Kidney glomerular epithelial cell (primary cell): ENCODE results near the gene PER2.

ENCODE experiments used
- DNase-seq: peaks from one replicate; lab custom pipeline; 2025; lab: John Stamatoyannopoulos, UW

The PER2 gene

GRCh38 chr2:238226698-238227586 lies 61.5 kb downstream of the PER2 start:
- DNase-seq, result no peak

- no peak for DNase-seq
Measured at GRCh38 chr2:238225911-238226697, 62.3 kb downstream of the PER2 start.

- no peak for DNase-seq
Measured at GRCh38 chr2:238225121-238225520, 63.3 kb downstream of the PER2 start.

DNA sequence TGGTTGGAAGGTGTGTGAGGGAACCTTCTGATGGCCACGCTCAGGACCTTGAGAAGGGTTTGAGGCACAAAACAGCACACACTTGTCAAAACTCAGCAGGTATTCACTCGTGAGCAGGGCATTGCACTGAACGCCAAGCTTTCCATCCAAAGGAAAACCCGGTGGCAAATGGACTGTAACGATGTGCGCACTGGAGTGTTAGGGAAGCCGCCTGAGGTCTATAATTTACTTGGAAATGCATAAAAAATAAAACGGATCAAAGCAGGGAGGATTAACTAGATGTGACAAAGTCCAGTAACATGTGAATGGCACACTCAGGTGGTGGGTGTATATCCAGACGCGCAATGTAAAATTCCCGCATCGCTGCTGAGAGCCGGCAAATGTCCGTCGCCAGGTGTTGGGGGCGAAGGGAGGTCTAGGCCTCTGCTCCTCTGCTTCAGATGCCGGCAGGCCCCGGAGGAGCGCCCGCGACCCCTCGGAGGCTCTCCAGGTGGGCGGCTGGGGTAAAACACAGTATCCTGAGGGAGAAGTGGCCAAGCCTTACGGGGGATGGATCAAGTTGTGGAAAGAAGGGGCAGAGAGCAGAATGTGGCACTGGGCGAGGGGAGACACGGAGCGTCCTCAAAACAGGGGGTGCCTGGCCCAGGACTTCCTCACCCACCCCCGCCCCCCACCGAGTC lies 63.9 kb downstream of the PER2 start:
- no peak for DNase-seq

DNA sequence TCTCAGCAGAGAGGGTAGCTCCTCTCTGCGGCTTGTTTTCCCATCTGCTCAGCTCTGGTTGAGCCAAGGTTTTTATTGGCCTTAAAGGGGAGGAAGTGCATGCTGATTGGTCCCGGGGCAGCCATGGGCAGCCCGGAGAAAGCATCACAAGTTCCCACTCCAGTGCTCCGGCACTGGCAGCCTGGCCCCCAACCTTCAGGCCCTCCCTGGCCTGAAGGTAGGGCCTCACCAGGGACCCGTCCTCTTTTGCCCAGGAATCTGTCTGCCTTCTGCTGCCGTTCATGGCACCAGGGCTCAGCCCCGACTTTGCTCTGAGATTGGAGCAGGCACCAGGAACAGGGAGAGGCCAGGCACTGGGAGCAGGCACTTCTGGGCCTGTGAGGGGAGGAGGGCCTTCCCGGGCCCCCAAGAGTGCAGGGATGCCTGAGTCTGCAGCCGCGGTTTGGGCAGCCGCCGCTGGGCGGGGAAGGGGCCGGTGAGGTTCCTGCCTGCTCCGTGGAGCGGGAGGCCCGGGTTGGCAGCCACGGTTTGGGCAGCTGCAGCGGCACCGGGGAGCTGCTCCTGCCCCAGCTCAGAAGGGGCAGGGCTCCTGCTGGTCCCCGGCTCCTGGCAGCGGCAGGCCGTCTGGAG lies 67.4 kb downstream of the PER2 start:
- no peak for DNase-seq

GRCh38 chr2:238220274-238220891 lies 68.0 kb downstream of the PER2 start:
- no peak for DNase-seq

GRCh38 chr2:238216651-238217184 lies 71.7 kb downstream of the PER2 start:
- DNase-seq, result no peak

GRCh38 chr2:238207006-238207405 lies 81.4 kb downstream of the PER2 start:
- no peak for DNase-seq

GRCh38 chr2:238203973-238204683 lies 84.3 kb downstream of the PER2 start:
- no peak for DNase-seq

DNA sequence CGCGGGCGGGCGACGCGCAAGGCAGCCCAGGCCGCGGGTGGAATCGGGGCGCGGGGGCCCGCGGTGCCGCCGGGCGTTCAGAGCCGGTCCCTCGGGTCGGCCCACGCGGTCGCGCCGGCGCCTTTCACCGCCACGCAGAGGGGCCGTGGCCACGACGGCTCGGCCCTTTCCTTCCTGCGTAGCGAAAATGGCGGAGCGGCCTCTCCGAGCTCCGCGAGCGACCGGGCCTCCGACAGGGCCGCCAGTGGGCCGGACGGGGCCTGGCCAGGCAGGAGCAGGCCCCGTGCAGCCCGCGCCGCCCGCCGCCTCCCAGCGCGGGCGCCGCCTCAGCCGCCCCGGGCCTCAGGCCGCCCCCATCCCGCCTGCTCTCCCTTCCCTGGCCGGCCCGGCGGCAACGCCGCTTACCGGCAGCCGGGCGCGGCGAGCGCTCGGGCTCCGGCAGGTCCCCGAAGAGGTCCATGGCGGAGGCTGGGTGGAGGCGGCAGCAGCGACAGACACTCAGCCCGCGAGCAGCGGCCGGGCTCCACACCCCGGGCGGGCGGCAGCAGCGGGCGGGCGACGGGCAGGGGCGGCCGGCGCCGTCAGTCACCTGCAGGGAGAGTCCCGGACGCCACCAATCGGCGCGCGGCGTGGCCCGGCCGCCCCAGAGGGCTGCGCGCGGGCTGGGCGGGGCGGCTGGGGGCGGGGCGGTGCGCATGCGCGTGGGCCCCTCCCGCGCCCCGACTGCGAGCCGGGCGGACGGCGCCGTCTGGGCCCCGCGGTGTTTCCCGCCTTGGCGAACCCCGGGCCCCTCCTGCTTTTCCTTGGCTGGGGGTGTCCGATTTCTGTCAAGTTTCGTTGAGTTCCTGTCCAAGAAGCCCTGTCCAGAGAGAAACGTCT lies 85.1 kb downstream of the PER2 start, which contains the start of gene ILKAP:
Gene ILKAP, minus strand, starts transcription at position 602 of the 879 bp plus-strand sequence. Its CDS starts 142 bp downstream, at position 460.
- DNase-seq, result peak; percentile 43

- DNase-seq, result peak; percentile 19
Measured at GRCh38 chr2:238202326-238203093, 85.9 kb downstream of the PER2 start.
